Measurements from ENCODE around the gene CERT1.
A peak's percentile ranks its signal among the peaks of the same experiment; 100 is the strongest.
"Not testable (repeated sequence)": the region's sequence is repeated elsewhere in the genome, so short reads cannot be mapped to it uniquely, and the experiment has no call there.

Gene CERT1

DNA sequence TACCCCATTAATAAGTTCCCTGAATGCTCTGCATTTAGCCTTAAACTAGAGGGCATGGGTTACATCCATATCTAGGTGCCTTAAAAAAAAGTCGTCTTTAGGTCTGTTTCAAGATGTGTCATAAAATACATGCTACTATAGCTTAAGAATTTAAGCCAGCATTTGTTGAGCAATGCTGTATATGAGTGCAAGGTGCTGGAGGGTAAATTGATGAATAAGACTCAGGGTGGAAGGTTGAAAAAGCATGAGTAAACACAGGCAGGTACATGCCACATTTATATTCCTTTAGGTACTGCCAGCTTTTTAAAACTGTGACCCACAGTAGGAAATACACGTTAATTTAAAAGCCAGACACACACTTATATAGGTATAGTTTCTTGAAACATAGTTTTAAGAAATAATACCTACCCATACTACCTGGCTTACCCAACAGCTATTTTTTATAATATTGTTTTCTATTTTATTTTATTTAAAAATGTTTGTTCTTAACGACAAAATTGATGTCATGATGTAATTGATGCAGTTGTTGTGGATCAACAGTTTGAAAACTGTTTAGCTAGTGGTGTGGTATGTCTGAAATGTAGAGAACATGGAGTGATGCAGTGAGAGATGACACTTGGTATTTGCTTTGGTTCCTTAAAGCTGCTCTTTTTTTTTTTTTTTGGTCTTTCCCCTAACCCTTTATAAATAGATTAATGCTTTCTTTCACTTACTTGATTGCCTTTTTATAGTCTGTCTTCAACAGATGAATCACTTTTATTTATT, 170.5 kb downstream of the CERT1 start:
- DNase-seq = peak; percentile 21

DNA sequence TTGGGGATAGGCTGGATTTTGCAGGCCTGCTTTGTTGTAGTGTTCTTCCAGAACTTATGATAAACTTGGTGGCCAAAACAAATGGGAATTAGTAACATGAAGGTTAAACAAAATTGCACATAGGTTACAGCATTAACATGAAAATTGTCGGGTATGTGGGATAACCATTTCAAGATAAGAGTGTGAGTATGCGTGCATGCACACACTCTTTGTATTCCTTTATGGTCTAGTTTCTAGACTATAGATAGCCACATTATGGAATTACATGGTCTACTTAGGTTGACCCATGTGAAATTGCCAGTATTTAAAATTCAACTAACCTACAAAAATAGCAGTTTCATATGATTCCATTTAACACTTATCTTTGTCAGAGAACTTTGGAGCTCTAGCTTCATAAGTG, 173.0 kb downstream of the CERT1 start:
- no peak for DNase-seq

DNA sequence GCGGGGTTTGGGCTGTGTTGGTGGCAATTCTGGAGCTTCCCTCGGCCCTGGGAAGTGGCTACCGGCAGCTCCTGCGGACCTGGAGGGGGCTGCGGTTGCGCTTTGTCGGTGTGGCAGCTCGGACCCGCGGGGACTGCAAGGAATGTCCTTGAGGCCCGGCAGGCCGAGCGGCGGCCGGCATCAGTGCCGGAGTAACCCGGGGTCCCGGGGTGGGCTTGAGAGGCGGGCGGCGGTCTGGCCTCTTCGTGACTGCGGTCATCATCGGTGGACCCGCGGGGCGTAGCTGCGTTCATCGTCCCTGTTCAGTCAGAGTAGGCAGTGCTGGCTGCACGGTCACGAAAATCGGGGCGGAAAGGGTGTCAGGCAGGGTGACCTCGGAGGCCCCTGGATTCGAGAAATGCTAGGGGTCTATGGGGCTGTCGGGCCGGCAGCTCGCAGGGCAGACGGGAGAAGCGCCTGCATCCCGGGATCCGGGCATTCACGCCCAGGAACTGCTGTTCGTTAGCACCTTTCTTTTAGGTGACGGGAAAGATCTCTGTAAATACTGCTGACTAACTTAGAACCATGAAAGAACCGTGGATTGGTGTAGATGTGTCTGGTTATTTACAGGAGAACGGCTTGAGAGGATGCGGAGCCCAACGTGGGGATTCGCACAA, 173.9 kb downstream of the CERT1 start:
- DNase-seq = peak; percentile 4

DNA sequence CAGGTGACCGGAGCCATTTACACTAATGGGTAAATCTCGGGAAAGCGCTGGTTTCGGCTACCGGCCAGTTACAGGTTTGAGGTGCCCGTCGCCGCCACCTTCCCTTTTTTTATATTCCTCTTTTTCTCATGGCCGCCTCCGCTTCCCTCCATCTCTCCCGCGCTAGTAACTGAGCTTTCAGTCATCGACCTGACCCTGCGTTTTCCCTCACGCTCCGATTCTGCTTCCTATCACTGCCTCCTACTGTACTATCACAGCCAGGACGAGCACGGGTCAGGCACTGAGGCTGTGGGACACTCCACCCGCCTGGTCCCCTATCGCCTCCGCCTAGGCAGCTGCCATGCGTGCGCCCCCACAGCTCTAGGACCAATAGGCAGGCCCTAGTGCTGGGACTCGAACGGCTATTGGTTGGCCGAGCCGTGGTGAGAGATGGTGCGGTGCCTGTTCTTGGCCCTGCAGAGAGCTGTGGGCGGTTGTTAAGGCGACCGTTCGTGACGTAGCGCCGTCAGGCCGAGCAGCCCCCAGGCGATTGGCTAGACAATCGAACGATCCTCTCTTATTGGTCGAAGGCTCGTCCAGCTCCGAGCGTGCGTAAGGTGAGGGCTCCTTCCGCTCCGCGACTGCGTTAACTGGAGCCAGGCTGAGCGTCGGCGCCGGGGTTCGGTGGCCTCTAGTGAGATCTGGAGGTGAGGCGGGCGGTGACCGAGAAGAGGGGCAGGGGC, 174.7 kb downstream of the CERT1 start, which contains the start of gene HMGCR:
Gene HMGCR (plus strand): TSS at position 606 of the 722 bp plus-strand sequence. CDS start 5,386 bp downstream, outside the sequence.
- peak; percentile 100 for DNase-seq

DNA sequence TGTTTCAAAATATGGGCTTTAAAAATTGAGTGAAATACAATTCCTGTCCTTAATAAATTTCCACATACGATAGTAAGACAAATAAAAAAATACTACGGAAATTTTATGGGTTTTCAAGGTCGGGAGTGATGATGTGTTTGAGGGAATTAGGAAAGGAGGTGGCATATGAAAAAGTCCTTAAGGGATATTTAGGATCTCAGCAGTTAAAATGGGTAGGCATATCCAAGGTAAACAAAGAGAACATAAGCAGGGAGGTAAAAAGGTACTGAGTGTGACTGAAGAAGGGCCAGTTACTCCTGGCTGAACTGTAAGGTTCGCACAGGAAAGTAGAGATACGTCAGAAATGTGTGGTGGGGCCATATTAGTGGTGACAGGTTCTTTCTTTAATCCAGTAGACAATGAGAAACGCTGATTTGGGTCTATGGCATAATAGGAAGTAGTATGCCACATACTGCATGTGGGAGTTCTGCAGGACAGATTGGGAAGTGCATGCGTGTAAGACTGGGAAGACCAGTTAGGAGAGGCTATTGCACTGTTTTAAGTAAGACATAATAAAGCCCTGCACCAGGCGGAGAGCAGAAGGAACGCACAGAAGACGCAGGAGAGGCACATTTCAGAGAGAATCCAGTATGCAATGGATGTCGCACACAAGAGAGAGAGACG, 175.3 kb downstream of the CERT1 start:
- DNase-seq = peak; percentile 82

DNA sequence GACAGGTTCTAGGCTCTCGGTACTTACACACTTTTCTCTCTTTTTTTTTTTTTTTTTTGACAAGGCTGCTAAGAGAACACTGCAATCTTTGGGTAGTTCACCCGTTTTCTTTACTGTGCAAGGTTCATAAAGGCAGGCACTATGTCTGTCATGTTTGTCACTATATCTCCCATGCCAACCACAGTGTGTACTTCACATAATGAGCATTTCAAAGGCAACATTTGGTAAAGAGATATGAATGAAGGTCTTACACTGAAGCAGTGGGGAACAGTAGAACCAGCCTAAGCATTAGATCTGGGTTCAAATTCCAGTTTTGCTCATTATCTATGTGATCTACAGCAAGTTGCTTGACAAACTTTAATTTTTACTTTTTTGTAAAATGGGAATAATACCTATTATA, 175.9 kb downstream of the CERT1 start:
- DNase-seq = no peak

DNA sequence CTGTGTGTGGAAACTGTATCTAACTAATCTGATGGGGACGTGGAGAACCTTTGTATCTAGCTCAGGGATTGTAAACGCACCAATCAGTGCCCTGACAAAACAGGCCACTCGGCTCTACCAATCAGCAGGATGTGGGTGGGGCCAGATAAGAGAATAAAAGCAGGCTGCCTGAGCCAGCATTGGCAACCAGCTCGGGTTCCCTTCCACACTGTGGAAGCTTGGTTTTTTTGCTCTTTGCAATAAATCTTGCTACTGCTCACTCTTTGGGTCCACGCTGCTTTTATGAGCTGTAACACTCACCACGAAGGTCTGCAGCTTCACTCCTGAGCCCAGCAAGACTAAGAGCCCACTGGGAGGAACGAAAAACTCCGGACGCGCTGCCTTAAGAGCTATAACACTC, 177.0 kb downstream of the CERT1 start:
- DNase-seq = not testable (repeated sequence)

DNA sequence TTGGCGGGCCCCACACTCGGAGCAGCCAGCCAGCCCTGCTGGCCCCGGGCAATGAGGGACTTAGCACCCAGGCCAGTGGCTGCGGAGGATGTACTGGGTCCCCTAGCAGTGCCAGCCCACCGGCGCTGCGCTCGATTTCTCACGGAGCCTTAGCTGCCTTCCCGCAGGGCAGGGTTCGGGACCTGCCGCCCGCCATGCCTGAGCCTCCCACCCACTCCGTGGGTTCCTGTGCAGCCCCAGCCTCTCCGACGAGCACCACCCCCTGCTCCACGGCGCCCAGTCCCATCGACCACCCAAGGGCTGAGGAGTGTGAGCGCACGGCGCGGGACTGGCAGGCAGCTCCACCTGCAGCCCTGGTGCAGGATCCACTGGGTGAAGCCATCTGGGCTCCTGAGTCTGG, 177.7 kb downstream of the CERT1 start:
- not testable (repeated sequence) for DNase-seq

DNA sequence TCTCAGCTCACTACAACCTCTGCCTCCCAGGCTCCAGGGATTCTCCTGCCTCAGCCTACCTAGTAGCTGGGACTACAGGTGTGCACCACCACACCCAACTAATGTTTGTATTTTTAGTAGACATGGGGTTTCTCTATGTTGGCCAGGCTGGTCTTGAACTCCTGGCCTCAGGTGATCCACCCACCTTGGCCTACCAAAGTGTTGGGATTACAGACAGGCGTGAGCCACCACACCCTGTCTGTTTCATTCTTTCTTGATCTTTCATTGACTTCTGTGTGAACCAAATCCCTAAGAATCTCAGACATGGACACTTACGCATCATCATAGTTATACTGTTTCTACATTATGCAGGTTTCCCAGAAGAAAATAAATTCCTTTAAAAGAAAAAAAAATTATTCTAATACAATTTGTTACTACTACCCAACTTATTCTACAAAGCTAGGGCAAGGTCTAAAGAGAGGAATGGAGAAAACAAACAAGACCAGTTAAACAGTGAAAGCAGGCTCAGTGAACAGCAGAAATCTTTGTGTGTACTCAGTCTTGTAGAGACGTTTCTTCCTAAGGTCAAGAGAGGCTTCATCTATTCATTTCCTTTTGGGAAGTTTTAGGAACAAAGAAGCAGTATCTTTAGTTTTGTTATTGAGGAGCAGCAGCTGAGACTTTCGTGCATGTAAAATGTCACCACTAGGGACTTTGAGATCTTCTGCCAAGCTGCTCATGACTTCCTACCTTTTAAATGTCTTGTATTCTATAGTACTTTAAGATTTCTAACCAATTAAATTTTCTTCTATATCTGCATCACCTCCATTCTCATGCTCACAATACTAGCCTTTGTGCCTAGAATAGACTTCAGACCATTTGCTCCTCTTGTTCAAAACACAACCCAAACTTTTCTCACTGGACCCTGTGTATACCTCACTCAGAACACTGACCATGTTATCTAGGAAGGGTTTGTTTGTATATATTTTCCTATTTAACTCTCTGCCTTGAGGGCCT, 180.0 kb downstream of the CERT1 start:
- no peak for DNase-seq

DNA sequence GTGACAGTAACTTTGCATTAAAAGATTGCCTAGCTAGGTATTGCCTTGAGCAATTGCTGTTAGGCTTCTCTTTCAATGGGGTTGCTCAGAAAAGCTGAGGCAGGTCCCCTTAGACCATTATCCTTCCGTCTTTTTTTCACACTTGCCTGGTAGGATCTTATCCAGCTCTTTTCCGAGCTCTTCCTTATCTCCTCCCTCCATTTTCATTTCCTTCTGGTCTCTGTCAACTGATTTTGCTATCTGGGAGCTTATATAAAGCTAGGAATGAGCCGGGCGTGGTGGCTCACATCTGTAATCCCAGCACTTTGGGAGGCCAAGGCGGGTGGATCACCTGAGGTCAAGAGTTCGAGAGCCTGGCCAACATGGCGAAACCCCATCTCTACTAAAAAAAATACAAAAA, 181.0 kb downstream of the CERT1 start:
- DNase-seq = no peak
